Small intestine (tissue), 7 donors: ENCODE results near the gene PPME1. TPM values are rescaled to one million over a fixed set of nuclear protein-coding genes. Genes with fewer than 3 reads are reported as not detected.

Experiments used
- DNase-seq, 2 donors: peaks; one replicate each; pipeline versions ENCODE4 v3.0.0 to v3.0.0-alpha.2; 2013
- FAIRE-seq: peaks from 2 replicates; lab custom pipeline; 2012; peaks lifted over from hg19 to GRCh38; lab: Jason Lieb, UNC
- H3K27ac ChIP-seq, 3 donors: one replicate each; pipeline ENCODE4 v1.5.1; 2013; ENCODE audit warnings: low read length in 2 of 3, mild to moderate bottlenecking in 2 of 3, control low read depth in 1 of 3, inconsistent platforms in 1 of 3, low read depth in 1 of 3, moderate library complexity in 1 of 3
- H3K27me3 ChIP-seq, 3 donors: one replicate each; pipeline ENCODE4 v1.6.1; 2013; ENCODE audit warnings: low read length in 3 of 3, inconsistent platforms in 1 of 3; ENCODE audit not compliant: control insufficient read depth in 3 of 3, insufficient read depth in 3 of 3
- H3K36me3 ChIP-seq, 3 donors: one replicate each; pipeline ENCODE4 v1.6.1; 2013; ENCODE audit warnings: low read length in 3 of 3, inconsistent platforms in 1 of 3, low read depth in 1 of 3, mild to moderate bottlenecking in 1 of 3, moderate library complexity in 1 of 3; ENCODE audit not compliant: control insufficient read depth in 3 of 3, insufficient read depth in 2 of 3
- H3K4me1 ChIP-seq, 3 donors: one replicate each; pipeline ENCODE4 v1.6.1; 2013; ENCODE audit warnings: low read length in 2 of 3, inconsistent platforms in 1 of 3, low read depth in 1 of 3, mild to moderate bottlenecking in 1 of 3, moderate library complexity in 1 of 3; ENCODE audit not compliant: control insufficient read depth in 3 of 3, insufficient read depth in 2 of 3
- H3K4me3 ChIP-seq, 3 donors: one replicate each; pipeline ENCODE4 v1.5.1; 2013; ENCODE audit warnings: low read length in 3 of 3, control low read depth in 1 of 3, inconsistent platforms in 1 of 3, low read depth in 1 of 3, mild to moderate bottlenecking in 1 of 3, moderate library complexity in 1 of 3
- H3K9me3 ChIP-seq, 2 donors: one replicate each; pipeline ENCODE4 v1.6.1; 2013; ENCODE audit warnings: low read depth in 1 of 2, low read length in 1 of 2; ENCODE audit not compliant: control insufficient read depth in 2 of 2, insufficient read depth in 1 of 2
- WGBS, 3 donors: extraction: QIAGEN DNeasy Blood & Tissue Kit; methylation state at CpG; one replicate each; pipeline ENCODE4 v1.1.7; 2013; 5-methylcytosine and 5-hydroxymethylcytosine counted together
- polyA plus RNA-seq, 4 donors: library from polyadenylated mRNA; stranded (reverse) in 3 of 4; unstranded in 1 of 4; fragments of 200-250 nt in 3 of 4; fragments of 120-200 nt in 1 of 4; gene quantifications; one replicate each; pipeline versions ENCODE4 v1.2.1 to v1.2.3, GENCODE V29; 2013
- donor health status: healthy with polysubstance abuse.
- donor health status: control.
- donor health status: control.
- donor health status: Bipolar disorder and iron deficiency.
- donor health status: healthy.

The PPME1 gene
- polyA plus RNA-seq, 4 donors = 14.3 to 23.1 (median 19.6) TPM

DNA sequence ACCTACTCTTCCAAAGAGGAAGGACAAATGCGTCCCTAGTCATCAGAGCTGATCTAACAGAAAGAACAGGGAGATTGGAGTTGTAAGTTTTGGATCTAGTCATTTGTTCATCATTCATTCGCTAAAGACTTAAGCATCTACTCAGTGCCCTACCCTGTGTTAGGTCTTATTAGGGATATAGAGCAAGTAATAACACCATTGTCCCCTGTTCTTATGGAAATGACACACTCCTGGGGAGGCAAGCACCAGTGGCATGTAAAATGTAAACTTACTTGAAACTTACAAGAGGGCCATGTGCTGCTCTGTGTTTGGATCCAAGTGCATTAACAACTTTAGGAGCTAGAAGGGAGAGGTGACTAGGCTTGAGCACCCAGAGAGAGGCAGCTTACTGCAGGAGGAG lies 78.4 kb downstream of the PPME1 start:
- no peak for DNase-seq
- Histone ChIP-seq H3K4me3 (no peak overlapping the region), H3K36me3 (peaks cover 13 to 40% (median 19%) of the 10 kb centered on the region in 3 donors), H3K9me3 (no peaks in the 10 kb centered on the region), H3K27me3 (no peaks in the 10 kb centered on the region), H3K27ac (no peak overlapping the region), H3K4me1 (no peaks in the 10 kb centered on the region)
- no peak for FAIRE-seq
- 96 to 100% (median 96%) methylated on average over 2 of the region's 2 CpGs for WGBS, 3 donors

- WGBS, 3 donors = 85 to 93% (median 92%) methylated on average over 8 of the region's 8 CpGs
- Histone ChIP-seq H3K4me3 (no peak overlapping the region), H3K36me3 (peaks cover 8 to 37% (median 9%) of the 10 kb centered on the region in 3 donors)
These were observed 82.3 kb downstream of the PPME1 start for GRCh38 chr11:74253361-74253760.

DNA sequence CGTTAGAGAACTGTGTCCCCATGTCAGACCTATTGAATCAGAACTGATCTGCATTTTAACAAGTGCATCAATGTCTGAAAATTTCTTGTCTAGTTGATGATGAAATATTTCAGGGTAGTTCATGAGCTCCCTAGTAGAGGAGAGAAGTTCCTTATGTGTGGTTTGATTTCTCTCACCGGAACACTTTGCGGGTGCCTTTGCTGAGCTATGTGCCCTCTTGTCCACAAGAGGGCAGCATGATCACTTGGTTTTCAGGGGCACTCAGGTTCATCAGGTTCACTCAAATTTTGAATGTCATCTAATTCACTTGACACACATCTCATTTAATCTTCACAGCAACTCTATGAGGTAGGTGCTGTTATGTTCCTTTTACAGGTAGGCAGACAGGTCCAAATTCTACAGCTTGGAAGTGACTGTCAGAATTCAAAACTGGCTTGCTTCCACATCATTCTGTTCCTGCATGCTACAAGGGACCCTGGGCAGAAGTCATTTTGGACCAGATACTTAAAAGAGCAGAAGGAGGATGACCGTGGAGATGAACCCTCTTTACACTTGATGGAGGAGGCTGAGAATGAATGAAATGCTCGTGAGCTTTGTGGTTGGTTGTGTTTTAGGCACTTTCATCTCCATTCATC lies 84.8 kb downstream of the PPME1 start:
- H3K27me3 ChIP-seq = no peaks in the 10 kb centered on the region
- no peak for FAIRE-seq
- DNase-seq = peak; percentile 66 to 73
- WGBS, 3 donors = 45 to 49% (median 46%) methylated on average over 5 of the region's 5 CpGs
- no peak overlapping the region for H3K27ac ChIP-seq
- H3K4me3 ChIP-seq = no peak overlapping the region
- H3K9me3 ChIP-seq = peaks cover 0 to 1% of the 10 kb centered on the region in 2 donors
- H3K36me3 ChIP-seq = peaks cover 4 to 33% (median 6%) of the 10 kb centered on the region in 3 donors
- no peaks in the 10 kb centered on the region for H3K4me1 ChIP-seq

More at GRCh38 chr11:74253361-74253760, 82.3 kb downstream of the PPME1 start:
- Histone ChIP-seq H3K27ac (no peak overlapping the region), H3K4me1 (no peaks in the 10 kb centered on the region), H3K9me3 (no peaks in the 10 kb centered on the region), H3K27me3 (no peaks in the 10 kb centered on the region)
- DNase-seq = no peak
- FAIRE-seq = no peak

GRCh38 chr11:74256378-74257133 lies 85.5 kb downstream of the PPME1 start:
- Histone ChIP-seq H3K36me3 (peaks cover 2 to 27% (median 4%) of the 10 kb centered on the region in 3 donors), H3K4me3 (no peak overlapping the region), H3K4me1 (no peaks in the 10 kb centered on the region), H3K27ac (no peak overlapping the region), H3K9me3 (peaks cover 0 to 4% of the 10 kb centered on the region in 2 donors), H3K27me3 (no peaks in the 10 kb centered on the region)
- 78 to 86% (median 85%) methylated on average over 5 of the region's 5 CpGs for WGBS, 3 donors
- no peak for DNase-seq
- FAIRE-seq = no peak

- H3K9me3 ChIP-seq = peaks cover 0 to 4% of the 10 kb centered on the region in 2 donors
- WGBS, 3 donors = 48 to 53% (median 50%) methylated on average over 4 of the region's 4 CpGs
- H3K27ac ChIP-seq = no peak overlapping the region
- H3K4me1 ChIP-seq = no peaks in the 10 kb centered on the region
- no peak overlapping the region for H3K4me3 ChIP-seq
- no peaks in the 10 kb centered on the region for H3K27me3 ChIP-seq
- H3K36me3 ChIP-seq = peaks cover 0 to 18% (median 2%) of the 10 kb centered on the region in 3 donors
- FAIRE-seq (no peak), DNase-seq (peak in 1 of 2 donors; percentile 7)
These were observed 87.0 kb downstream of the PPME1 start for GRCh38 chr11:74257959-74258553.

GRCh38 chr11:74262725-74263124 lies 91.6 kb downstream of the PPME1 start:
- FAIRE-seq (no peak), DNase-seq (no peak)
- no peak overlapping the region for H3K27ac ChIP-seq
- no peaks in the 10 kb centered on the region for H3K36me3 ChIP-seq
- no peaks in the 10 kb centered on the region for H3K4me1 ChIP-seq
- H3K9me3 ChIP-seq = peaks cover 0 to 4% of the 10 kb centered on the region in 2 donors
- 86 to 97% (median 93%) methylated on average over 2 of the region's 2 CpGs for WGBS, 3 donors
- no peak overlapping the region for H3K4me3 ChIP-seq
- H3K27me3 ChIP-seq = no peaks in the 10 kb centered on the region

DNA sequence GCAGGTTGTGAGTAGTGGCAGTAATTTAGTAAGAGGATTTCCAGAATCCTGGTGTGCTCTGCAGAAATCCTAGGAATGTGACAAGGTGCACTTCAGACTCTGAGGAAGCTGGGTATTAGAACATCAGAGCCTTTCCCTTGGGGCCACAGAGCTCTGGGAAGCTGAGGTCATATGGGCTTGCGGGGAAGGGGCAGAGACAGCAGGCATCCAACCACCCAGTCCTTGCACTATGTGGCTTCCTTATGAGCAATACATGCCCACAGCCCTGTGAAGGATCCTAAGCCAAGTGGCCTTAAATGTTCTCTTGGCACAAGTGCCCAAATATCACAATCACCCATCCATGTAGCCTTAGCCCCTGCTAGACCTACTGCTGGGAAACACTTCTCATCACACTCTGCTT lies 94.2 kb downstream of the PPME1 start:
- WGBS, 3 donors = 92 to 100% (median 95%) methylated on average over 1 of the region's 1 CpG
- no peak overlapping the region for H3K4me3 ChIP-seq

DNA sequence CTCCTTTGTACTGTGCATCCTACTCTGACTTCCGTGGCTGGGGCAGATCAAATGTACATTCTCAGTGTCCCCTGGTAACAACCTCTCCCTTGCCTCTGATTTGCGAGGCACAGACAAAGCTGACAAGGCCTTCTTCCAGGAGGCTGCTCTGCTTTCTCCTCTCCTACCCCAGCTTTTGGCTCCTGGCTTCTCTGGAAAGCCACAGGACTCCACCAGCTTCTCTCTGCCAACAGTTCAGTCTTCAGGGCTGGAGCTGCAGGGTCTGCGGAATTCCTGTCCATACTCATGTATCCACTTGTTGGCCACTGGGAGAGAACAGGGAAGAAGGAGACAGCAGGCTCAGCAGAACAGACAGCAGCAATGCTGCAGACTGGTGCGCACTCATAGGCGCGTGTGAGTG lies 95.9 kb downstream of the PPME1 start:
- Histone ChIP-seq H3K9me3 (no peaks in the 10 kb centered on the region), H3K27me3 (no peaks in the 10 kb centered on the region), H3K36me3 (no peaks in the 10 kb centered on the region), H3K27ac (no peak overlapping the region), H3K4me3 (no peak overlapping the region), H3K4me1 (no peaks in the 10 kb centered on the region)
- FAIRE-seq (no peak), DNase-seq (no peak)
- 87 to 93% (median 90%) methylated on average over 6 of the region's 6 CpGs for WGBS, 3 donors

More for the DNA sequence above, 94.2 kb downstream of the PPME1 start:
- Histone ChIP-seq H3K4me1 (no peaks in the 10 kb centered on the region), H3K9me3 (peaks cover 0 to 4% of the 10 kb centered on the region in 2 donors), H3K27me3 (no peaks in the 10 kb centered on the region), H3K27ac (no peak overlapping the region), H3K36me3 (no peaks in the 10 kb centered on the region)
- no peak for FAIRE-seq
- DNase-seq = no peak
